Measurements from ENCODE around the gene DACT3. TPM values are rescaled to one million over a fixed set of nuclear protein-coding genes. Genes with fewer than 3 reads are reported as not detected.

DACT3 gene
- total RNA-seq, 1 donor from 2014 or later, result 2.6 TPM

GRCh38 chr19:46614114-46614722, 46.8 kb downstream of the DACT3 start:
- Mint-ChIP-seq H3K9me3 (ENCODE audit: low read depth) (no peaks in the 10 kb centered on the region), H3K36me3 (ENCODE audit: insufficient read depth) (peaks cover 5% of the 10 kb centered on the region), H3K27me3 (peaks cover 10% of the 10 kb centered on the region), H3K4me1 (ENCODE audit: low read depth) (peaks cover 1% of the 10 kb centered on the region), H3K4me3 (ENCODE audit: low read depth) (no peak overlapping the region), H3K27ac (peak overlapping the region; percentile 45)
- DNase-seq (ENCODE audit: low spot score, unreplicated experiment), result peak; percentile 82
- TF ChIP-seq, protein P1, sequence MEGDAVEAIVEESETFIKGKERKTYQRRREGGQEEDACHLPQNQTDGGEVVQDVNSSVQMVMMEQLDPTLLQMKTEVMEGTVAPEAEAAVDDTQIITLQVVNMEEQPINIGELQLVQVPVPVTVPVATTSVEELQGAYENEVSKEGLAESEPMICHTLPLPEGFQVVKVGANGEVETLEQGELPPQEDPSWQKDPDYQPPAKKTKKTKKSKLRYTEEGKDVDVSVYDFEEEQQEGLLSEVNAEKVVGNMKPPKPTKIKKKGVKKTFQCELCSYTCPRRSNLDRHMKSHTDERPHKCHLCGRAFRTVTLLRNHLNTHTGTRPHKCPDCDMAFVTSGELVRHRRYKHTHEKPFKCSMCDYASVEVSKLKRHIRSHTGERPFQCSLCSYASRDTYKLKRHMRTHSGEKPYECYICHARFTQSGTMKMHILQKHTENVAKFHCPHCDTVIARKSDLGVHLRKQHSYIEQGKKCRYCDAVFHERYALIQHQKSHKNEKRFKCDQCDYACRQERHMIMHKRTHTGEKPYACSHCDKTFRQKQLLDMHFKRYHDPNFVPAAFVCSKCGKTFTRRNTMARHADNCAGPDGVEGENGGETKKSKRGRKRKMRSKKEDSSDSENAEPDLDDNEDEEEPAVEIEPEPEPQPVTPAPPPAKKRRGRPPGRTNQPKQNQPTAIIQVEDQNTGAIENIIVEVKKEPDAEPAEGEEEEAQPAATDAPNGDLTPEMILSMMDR (IDR thresholded peaks at IDR 0.05; ENCODE audit: unreplicated experiment), result peak; percentile 89

DNA sequence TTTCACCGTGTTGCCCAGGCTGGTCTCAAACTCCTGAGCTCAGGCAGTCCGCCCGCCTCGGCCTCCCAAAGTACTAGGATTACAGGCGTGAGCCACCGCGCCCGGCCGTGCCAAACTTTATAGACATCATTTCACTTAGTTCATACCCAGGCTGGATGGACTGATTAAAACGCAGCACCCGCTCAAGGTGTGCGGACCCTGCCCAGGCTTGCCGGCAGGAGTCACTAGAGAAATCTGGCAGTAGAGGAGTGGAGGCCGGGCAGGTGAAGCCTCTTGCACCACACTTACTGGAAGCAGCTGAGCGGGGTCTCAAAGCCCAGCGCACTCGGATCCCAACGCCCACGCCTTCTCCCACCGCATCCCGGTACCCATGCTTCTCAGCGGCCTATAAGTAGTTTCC, 47.5 kb downstream of the DACT3 start:
- Mint-ChIP-seq H3K27ac (no peak overlapping the region), H3K9me3 (ENCODE audit: low read depth) (no peaks in the 10 kb centered on the region), H3K4me3 (ENCODE audit: low read depth) (no peak overlapping the region), H3K4me1 (ENCODE audit: low read depth) (peaks cover 1% of the 10 kb centered on the region), H3K36me3 (ENCODE audit: insufficient read depth) (peaks cover 7% of the 10 kb centered on the region), H3K27me3 (peaks cover 10% of the 10 kb centered on the region)
- no peak for DNase-seq (ENCODE audit: low spot score, unreplicated experiment)
- TF ChIP-seq, protein P1 (IDR thresholded peaks at IDR 0.05; ENCODE audit: unreplicated experiment), result no peak

GRCh38 chr19:46611776-46612175, 49.2 kb downstream of the DACT3 start:
- H3K27me3 Mint-ChIP-seq, result peaks cover 9% of the 10 kb centered on the region
- TF ChIP-seq, protein P1 (IDR thresholded peaks at IDR 0.05; ENCODE audit: unreplicated experiment), result no peak
- DNase-seq (ENCODE audit: low spot score, unreplicated experiment), result no peak
- peaks cover 1% of the 10 kb centered on the region for H3K4me1 Mint-ChIP-seq (ENCODE audit: low read depth)
- H3K9me3 Mint-ChIP-seq (ENCODE audit: low read depth), result no peaks in the 10 kb centered on the region
- no peak overlapping the region for H3K27ac Mint-ChIP-seq
- H3K36me3 Mint-ChIP-seq (ENCODE audit: insufficient read depth), result peaks cover 14% of the 10 kb centered on the region
- H3K4me3 Mint-ChIP-seq (ENCODE audit: low read depth), result no peak overlapping the region

DNA sequence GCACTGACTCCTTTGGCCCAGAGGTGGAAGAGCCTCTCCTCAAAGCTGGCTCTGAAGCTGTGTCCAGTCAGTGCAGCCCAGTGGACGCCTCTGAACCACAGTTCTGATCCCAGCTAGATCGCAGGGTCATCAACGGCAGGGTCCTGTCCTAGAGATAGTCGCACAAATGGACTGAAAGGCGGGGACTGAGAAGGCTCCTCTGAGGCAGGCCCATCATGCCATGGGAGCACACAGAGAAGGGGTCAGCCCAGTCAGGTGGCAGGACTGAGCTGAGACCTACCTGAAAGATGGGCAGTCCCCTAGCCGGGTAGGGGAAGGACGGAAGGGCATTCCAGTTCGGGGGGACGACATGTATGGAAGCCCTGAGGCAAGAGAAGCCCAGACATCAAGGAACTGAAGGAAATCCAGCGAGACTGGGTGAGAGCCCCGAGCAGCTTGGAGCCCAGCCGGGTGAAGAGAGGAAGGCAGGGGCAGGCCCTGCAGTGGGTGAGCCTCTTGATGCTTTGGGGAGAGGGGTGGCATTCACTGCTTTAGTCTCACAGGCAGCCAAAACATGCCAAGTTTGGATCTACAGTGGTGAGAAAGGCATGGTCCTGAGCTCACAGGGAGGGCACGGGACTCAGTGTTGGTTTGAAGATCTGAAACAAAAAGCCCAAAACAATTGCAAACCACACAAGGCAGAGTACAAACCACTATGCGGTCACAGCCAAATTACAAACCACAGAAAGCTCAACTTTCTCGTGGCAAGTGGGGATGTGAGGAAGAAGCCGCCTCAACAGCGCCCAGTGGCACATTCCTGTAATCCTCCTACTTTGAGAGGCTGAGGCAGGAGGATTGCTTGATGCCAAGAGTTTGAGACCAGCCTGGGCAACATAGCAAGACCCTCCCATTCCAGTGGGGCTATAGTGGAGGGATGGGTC, 49.9 kb downstream of the DACT3 start:
- no peak for DNase-seq (ENCODE audit: low spot score, unreplicated experiment)
- H3K27me3 Mint-ChIP-seq, result peaks cover 5% of the 10 kb centered on the region
- TF ChIP-seq, protein P1 (IDR thresholded peaks at IDR 0.05; ENCODE audit: unreplicated experiment), result no peak
- peaks cover 3% of the 10 kb centered on the region for H3K4me1 Mint-ChIP-seq (ENCODE audit: low read depth)
- H3K4me3 Mint-ChIP-seq (ENCODE audit: low read depth), result no peak overlapping the region
- peak overlapping the region; percentile 81 for H3K27ac Mint-ChIP-seq
- peaks cover 16% of the 10 kb centered on the region for H3K36me3 Mint-ChIP-seq (ENCODE audit: insufficient read depth)
- no peaks in the 10 kb centered on the region for H3K9me3 Mint-ChIP-seq (ENCODE audit: low read depth)

DNA sequence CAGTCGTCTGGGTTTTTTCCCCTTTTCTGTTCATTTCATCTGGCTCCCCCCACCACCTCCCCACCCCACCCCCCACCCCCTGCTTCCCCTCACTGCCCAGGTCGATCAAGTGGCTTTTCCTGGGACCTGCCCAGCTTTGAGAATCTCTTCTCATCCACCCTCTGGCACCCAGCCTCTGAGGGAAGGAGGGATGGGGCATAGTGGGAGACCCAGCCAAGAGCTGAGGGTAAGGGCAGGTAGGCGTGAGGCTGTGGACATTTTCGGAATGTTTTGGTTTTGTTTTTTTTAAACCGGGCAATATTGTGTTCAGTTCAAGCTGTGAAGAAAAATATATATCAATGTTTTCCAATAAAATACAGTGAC, 50.6 kb downstream of the DACT3 start:
- Mint-ChIP-seq H3K9me3 (ENCODE audit: low read depth) (no peaks in the 10 kb centered on the region), H3K36me3 (ENCODE audit: insufficient read depth) (peaks cover 16% of the 10 kb centered on the region), H3K27me3 (peaks cover 3% of the 10 kb centered on the region), H3K27ac (no peak overlapping the region), H3K4me3 (ENCODE audit: low read depth) (no peak overlapping the region), H3K4me1 (ENCODE audit: low read depth) (peaks cover 6% of the 10 kb centered on the region)
- DNase-seq (ENCODE audit: low spot score, unreplicated experiment), result no peak
- TF ChIP-seq, protein P1 (IDR thresholded peaks at IDR 0.05; ENCODE audit: unreplicated experiment), result no peak

Measured in progenitor cell of endocrine pancreas (in vitro differentiated cells).